K562 (cell line): ENCODE measurements around the gene SLC2A13. TPM values are rescaled to one million over a fixed set of nuclear protein-coding genes. Genes with fewer than 3 reads are reported as not detected.

Experiments used
- ATAC-seq: fragments of 200-7000 bp; cut with Tn5 transposase; 3 replicates; pipeline ENCODE4 v1.9.1; 2020; ENCODE audit warnings: moderate library complexity
- BruUV-seq: library from RNA; stranded (reverse); fragments of 400-500 nt; replicated peaks from 2 replicates; lab custom pipeline; 2021; lab: Mats Ljungman, UMichigan
- CTCF ChIA-PET: fragments of 300-600 bp; formaldehyde crosslinking; extraction: SDS; loops from one replicate; lab custom pipeline; 2021; ENCODE audit warnings: low intra/inter-chr PET ratio; lab: Yijun Ruan, JAX
- POLR2A ChIA-PET: fragments of 300-600, 350-650 bp; sonication (Branson Sonifier 250); formaldehyde crosslinking; extraction: SDS; loops from one replicate; lab custom pipeline; 2021; ENCODE audit warnings: antibody characterized with exemption, inconsistent platforms; lab: Yijun Ruan, JAX
- DNase-seq, 4 experiments: peaks; one replicate each; pipeline versions ENCODE4 v3.0.0 to v3.0.0-alpha.2; 2011 to 2018; ENCODE audit warnings: low spot score in 3 of 4, mixed read lengths in 3 of 4; ENCODE audit errors: extremely low read depth in 1 of 4
- FAIRE-seq: peaks from 2 replicates; lab custom pipeline; 2011; peaks lifted over from hg19 to GRCh38; lab: Jason Lieb, UNC
- H2AFZ ChIP-seq: 2 replicates; pipeline ENCODE4 v1.6.0; 2011; ENCODE audit warnings: low read depth, low read length, control low read depth, inconsistent platforms
- H3K27ac ChIP-seq: fragments of 200-600 bp; 3 replicates; pipeline ENCODE4 v1.8.0; 2011; ENCODE audit warnings: low read depth, mild to moderate bottlenecking, control low read depth, inconsistent platforms, low read length, moderate library complexity, mixed read lengths; ENCODE audit errors: extremely low read depth
- H3K27me3 ChIP-seq, 2 experiments: fragments of 300-600 bp in 1 of 2; 2 replicates in 1 of 2; 3 replicates in 1 of 2; pipeline versions ENCODE4 v1.6.0 to v1.8.0; 2011; ENCODE audit warnings: inconsistent platforms in 2 of 2, low read length in 2 of 2, mild to moderate bottlenecking in 1 of 2, mixed read lengths in 1 of 2, moderate library complexity in 1 of 2; ENCODE audit not compliant: control insufficient read depth in 2 of 2, insufficient read depth in 2 of 2
- H3K36me3 ChIP-seq: fragments of 300-600 bp; 3 replicates; pipeline ENCODE4 v1.8.0; 2011; ENCODE audit warnings: mild to moderate bottlenecking, low read length, inconsistent platforms; ENCODE audit not compliant: control insufficient read depth, insufficient read depth
- H3K4me1 ChIP-seq, 2 experiments: fragments of 200-600 bp in 1 of 2; replicated peaks in 1 of 2; 2 replicates in 1 of 2; 3 replicates in 1 of 2; pipeline versions ENCODE4 v1.5.1 to v1.8.0; 2011; ENCODE audit warnings: inconsistent platforms in 2 of 2, low read length in 2 of 2, mild to moderate bottlenecking in 1 of 2, mixed read lengths in 1 of 2, moderate library complexity in 1 of 2; ENCODE audit not compliant: control insufficient read depth in 2 of 2, insufficient read depth in 2 of 2
- H3K4me2 ChIP-seq: 2 replicates; pipeline ENCODE4 v1.6.1; 2011; ENCODE audit warnings: low read length, control low read depth, inconsistent platforms, mixed read lengths; ENCODE audit not compliant: insufficient read depth
- H3K4me3 ChIP-seq: fragments of 200-600 bp; sonication (generic), shearing (Covaris generic); 2 replicates; pipeline ENCODE4 v1.5.1; 2016; ENCODE audit warnings: control low read depth, inconsistent platforms
- H3K79me2 ChIP-seq: fragments of 200-600 bp; 3 replicates; pipeline ENCODE4 v1.8.0; 2011; ENCODE audit warnings: low read length, inconsistent platforms; ENCODE audit not compliant: control insufficient read depth, insufficient read depth
- H3K9ac ChIP-seq, 2 experiments: 2 replicates each; pipeline versions ENCODE4 v1.6.0 to v1.6.1; 2011; ENCODE audit warnings: low read depth in 2 of 2, low read length in 2 of 2, control low read depth in 1 of 2, inconsistent platforms in 1 of 2, mild to moderate bottlenecking in 1 of 2, mixed read lengths in 1 of 2; ENCODE audit not compliant: insufficient read depth in 1 of 2
- H3K9me1 ChIP-seq: one replicate; pipeline ENCODE4 v1.6.0; 2011; ENCODE audit warnings: inconsistent platforms, mild to moderate bottlenecking, low read length, moderate library complexity; ENCODE audit not compliant: control insufficient read depth, insufficient read depth
- H3K9me3 ChIP-seq: replicated peaks from 2 replicates; pipeline ENCODE4 v1.5.1; 2011; ENCODE audit warnings: low read depth, low read length, inconsistent platforms; ENCODE audit not compliant: control insufficient read depth, insufficient read depth
- H4K20me1 ChIP-seq: replicated peaks from 2 replicates; pipeline ENCODE4 v1.6.1; 2011; ENCODE audit warnings: low read length, inconsistent platforms, mixed read lengths; ENCODE audit not compliant: control insufficient read depth, insufficient read depth
- CCAR2 ChIP-seq: fragments of 200-400 bp; formaldehyde crosslinking; IDR thresholded peaks from 2 replicates; pipeline ENCODE4 v1.6.1; 2017; ENCODE audit warnings: mild to moderate bottlenecking, low read depth, low read length
- ESRRA ChIP-seq: fragments of 450-650 bp; IDR thresholded peaks from 2 replicates; pipeline ENCODE4 v1.6.1; 2014; ENCODE audit warnings: low read depth, mild to moderate bottlenecking, moderate library complexity, borderline replicate concordance
- NRF1 ChIP-seq, 2 experiments: fragments of 450-650 bp; IDR thresholded peaks in 1 of 2; conservative IDR thresholded peaks in 1 of 2; 2 replicates each; pipeline ENCODE4 v1.6.1; 2014; ENCODE audit warnings: mild to moderate bottlenecking in 2 of 2
- ZNF280B ChIP-seq: fragments of 250-450 bp; sonication (Bioruptor Pico); IDR thresholded peaks from 2 replicates; pipeline ENCODE4 v1.5.1; 2021; ENCODE audit warnings: mild to moderate bottlenecking
- ZNF583 ChIP-seq: fragments of 250-450 bp; sonication (Bioruptor Pico); IDR thresholded peaks from 2 replicates; pipeline ENCODE4 v1.4.0; 2020
- ZNF780A ChIP-seq: fragments of 250-450 bp; sonication (Bioruptor Pico); IDR thresholded peaks from 2 replicates; pipeline ENCODE4 v1.5.0; 2021; ENCODE audit warnings: mild to moderate bottlenecking
- WGBS: fragments of 100-300 bp; shearing (Covaris generic); methylation state at CpG from one replicate; pipeline ENCODE4 v1.1.6; 2016; ENCODE audit warnings: low coverage, mixed read lengths; ENCODE audit not compliant: insufficient coverage; ENCODE audit errors: missing lambda C conversion rate; 5-methylcytosine and 5-hydroxymethylcytosine counted together
- in situ Hi-C: fragments of 300-500 bp; cut with MboI; formaldehyde crosslinking; loops from 4 replicates; pipeline ENCODE4 v1.15.0; 2018; ENCODE audit warnings: inconsistent platforms, mixed read lengths
- intact Hi-C: fragments of 100-400 bp; cut with micrococcal nuclease; formaldehyde crosslinking; loops from 2 replicates; pipeline ENCODE4 v1.14.2; 2022
- polyA plus RNA-seq, 8 experiments: library from polyadenylated mRNA; depleted of rRNA in 4 of 8; stranded (reverse) in 5 of 8; unstranded in 3 of 8; fragments of >200 nt; fragmentation: Nextera tagmentation in 2 of 8; fragmentation: Illumina TruSeq in 1 of 8; extraction: Ambion mirVana in 2 of 8; extraction: Trizol in 1 of 8; gene quantifications; 2 replicates each; pipeline versions ENCODE4 v1.2.1 to v1.2.3, GENCODE V29; 2011 to 2014; ENCODE audit warnings: inconsistent platforms in 1 of 8, missing spikeins in 1 of 8
- total RNA-seq, 7 experiments: library from RNA; depleted of rRNA in 6 of 7; stranded (reverse); fragments of >200 nt in 6 of 7; fragmentation: Illumina TruSeq in 2 of 7; extraction: Trizol in 2 of 7; gene quantifications; 2 replicates each; pipeline versions ENCODE4 v1.2.1 to v1.2.3, GENCODE V29; 2011 to 2021; ENCODE audit warnings: low replicate concordance in 1 of 7

Gene SLC2A13
- total and polyA plus RNA-seq, 9 of the 15 experiments (the other 6 are each of a cell fraction or from before 2014, with no cell fraction given): 1.7 to 12.4 (median 9.0) TPM

GRCh38 chr12:39846971-39847650 is 258.8 kb downstream of the SLC2A13 start (continued):
- TF ChIP-seq ZNF280B: no peak

- Histone ChIP-seq H3K36me3 (no peaks in the 10 kb centered on the region), H2AFZ (no peak overlapping the region), H4K20me1 (no peaks in the 10 kb centered on the region), H3K4me3 (no peak overlapping the region), H3K27ac (no peak overlapping the region)
- no TSS peak for BruUV-seq
- no peak for DNase-seq
- in situ Hi-C loops: no loop called here
- TF ChIP-seq ZNF583 (CRISPR knock-in tag) (no peak), CCAR2 (no peak), ZNF780A (CRISPR knock-in tag) (no peak), NRF1 (conservative IDR thresholded peaks at IDR 0.05 in 1 of 2, IDR thresholded peaks at IDR 0.05 in 1 of 2) (no peak), ESRRA (no peak)
- TF ChIP-seq, all 486 proteins: peak for 0
- 61% methylated on average over 2 of the region's 2 CpGs for WGBS
- ATAC-seq: no peak
- ChIA-PET POLR2A (no interaction called here), CTCF (no interaction called here)
- no peak overlapping the region for H3K4me2 ChIP-seq
- H3K9me1 ChIP-seq: no peaks in the 10 kb centered on the region
- no peaks in the 10 kb centered on the region for H3K27me3 ChIP-seq
- H3K9me3 ChIP-seq: no peaks in the 10 kb centered on the region
- no peaks in the 10 kb centered on the region for H3K79me2 ChIP-seq
- H3K9ac ChIP-seq: no peak overlapping the region
- H3K4me1 ChIP-seq: no peaks in the 10 kb centered on the region
- FAIRE-seq: no peak
- intact Hi-C loops: no loop called here
Measured at GRCh38 chr12:39846304-39846703, 259.6 kb downstream of the SLC2A13 start.
